ENCODE results near the gene INTS7.

DNA sequence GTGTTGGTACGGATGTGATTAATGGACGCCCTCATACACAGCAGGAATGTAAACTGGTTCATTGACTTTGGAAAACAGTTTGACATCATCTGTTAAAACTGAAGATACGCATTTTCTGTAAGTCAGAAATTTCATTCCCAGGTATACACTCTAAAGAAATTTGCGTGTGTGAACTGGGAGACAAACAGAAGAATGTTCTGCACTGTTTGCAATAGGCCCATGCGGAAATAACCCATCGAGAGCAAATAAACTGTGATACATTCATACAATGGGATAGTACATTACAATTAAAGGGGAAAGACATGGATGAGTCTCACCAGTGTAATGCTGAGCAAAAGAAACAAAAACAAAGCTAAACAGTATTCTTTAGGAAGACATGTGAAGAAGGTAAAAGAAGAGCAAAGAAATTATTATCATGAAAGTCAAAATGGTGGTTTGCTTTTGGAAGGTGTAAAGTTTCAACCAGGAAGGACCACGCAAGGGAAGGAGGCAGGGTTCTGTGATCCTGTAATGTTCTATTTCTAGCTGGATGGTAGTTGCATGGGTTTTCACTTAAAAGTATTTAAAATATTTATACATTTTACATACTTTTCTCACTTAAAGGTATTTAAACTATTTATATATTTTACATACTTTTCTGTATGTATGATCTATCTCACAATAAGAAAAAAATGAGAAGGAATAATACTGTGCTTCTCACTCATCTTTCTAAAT is 30.3 kb downstream of the INTS7 start:
- TF ChIP-seq POLR2A (IDR thresholded peaks at IDR 0.05; ENCODE audit: low read depth, low read length), result no peak
- TF ChIP-seq POLR2AphosphoS5 (IDR thresholded peaks at IDR 0.05; ENCODE audit: low read depth, low read length), result no peak
